Activated CD4-positive, alpha-beta T cell treated with anti-CD3 and anti-CD28 coated beads for 1 hour (primary cell): ENCODE results near the gene PRAMEF20.

Experiments
- DNase-seq: peaks from one replicate; pipeline ENCODE4 v3.0.0-alpha.2; 2020

The PRAMEF20 gene

GRCh38 chr1:13465515-13465914, 55.3 kb downstream of the PRAMEF20 start:
- no peak for DNase-seq

- DNase-seq, result no peak
These were observed 59.1 kb downstream of the PRAMEF20 start for GRCh38 chr1:13469343-13469742.
